Islet of Langerhans (tissue), 1 donor: ENCODE measurements around the gene SFXN2.
"Not testable (repeated sequence)": the region's sequence is repeated elsewhere in the genome, so short reads cannot be mapped to it uniquely, and the experiment has no call there.

Source experiments
- FAIRE-seq: peaks from one replicate; lab custom pipeline; 2011; peaks lifted over from hg19 to GRCh38; lab: Jason Lieb, UNC

SFXN2 gene

DNA sequence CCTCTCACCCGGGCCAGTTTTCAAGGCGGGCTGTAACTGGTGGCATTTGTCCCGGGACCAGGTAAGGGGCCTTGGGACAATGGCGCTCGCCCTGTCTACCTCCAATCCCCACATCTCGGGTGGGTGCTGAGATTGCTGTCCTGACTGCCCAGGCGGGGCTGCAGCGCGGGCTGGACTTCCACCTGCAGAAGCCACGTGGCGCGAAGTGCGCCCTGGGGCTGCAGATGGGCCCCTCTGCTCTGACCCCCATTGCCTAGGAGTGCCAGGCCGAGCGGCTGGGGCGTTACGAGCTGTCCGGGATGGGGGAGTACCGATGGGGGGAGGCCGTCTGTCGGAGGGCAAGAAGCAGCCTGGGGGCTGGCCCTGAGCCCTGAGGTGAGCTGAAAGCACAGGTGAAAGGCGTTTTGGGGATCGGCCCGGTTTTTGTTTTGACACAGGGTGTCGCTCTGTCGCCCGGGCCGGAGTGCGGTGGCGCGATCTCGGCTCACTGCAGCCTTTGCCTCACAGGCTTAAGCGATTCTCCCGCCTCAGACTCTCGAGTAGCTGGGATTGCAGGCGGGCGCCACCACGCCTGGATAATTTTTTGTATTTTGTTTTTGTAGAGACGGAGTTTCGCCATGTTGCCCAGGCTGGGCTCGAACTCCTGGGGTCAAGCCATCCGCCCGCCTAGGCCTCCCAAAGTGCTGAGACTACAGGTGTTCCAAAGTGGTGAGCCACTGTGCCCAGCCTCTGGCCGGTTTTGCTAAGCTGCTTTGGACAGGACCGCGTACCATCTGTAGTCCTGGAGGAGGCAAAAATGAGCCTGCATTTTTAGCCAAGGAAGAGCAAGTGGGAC is at the start of gene SFXN2:
TSS of gene SFXN2 (plus strand) at position 16 of the 835 bp plus-strand sequence. CDS start 12,001 bp downstream, outside the sequence.
- no peak for FAIRE-seq

DNA sequence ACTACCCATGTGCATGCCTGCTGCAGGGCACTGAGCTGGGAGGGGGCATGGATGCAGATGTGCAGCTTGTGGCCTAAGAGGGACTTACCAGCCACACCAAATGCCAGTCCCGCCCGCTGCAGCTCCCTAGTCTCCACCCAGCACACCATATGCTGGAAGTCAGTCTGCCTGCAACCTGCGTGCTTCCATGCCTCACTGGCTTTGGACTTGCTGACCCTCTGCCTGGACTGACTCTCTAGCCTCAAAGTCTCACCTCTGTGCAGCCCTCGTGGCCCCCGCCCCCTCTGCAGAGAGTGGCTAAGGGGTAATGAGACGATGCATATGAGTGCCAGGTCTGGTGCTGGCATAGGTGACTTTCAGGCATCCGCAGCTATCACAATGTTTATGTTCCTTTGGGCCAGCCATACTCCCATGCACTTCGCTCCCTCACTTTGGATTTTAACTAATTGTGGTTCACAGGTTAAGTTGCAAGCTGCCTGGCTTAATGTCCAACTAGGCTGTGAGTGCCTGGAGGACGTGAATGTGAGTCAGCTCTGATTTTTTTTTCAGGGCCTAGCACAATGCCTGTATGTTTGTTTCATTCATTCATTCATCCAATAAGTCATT is 48.4 kb upstream of the SFXN2 start:
- FAIRE-seq: no peak

GRCh38 chr10:102667411-102667810 is 47.0 kb upstream of the SFXN2 start:
- not testable (repeated sequence) for FAIRE-seq

DNA sequence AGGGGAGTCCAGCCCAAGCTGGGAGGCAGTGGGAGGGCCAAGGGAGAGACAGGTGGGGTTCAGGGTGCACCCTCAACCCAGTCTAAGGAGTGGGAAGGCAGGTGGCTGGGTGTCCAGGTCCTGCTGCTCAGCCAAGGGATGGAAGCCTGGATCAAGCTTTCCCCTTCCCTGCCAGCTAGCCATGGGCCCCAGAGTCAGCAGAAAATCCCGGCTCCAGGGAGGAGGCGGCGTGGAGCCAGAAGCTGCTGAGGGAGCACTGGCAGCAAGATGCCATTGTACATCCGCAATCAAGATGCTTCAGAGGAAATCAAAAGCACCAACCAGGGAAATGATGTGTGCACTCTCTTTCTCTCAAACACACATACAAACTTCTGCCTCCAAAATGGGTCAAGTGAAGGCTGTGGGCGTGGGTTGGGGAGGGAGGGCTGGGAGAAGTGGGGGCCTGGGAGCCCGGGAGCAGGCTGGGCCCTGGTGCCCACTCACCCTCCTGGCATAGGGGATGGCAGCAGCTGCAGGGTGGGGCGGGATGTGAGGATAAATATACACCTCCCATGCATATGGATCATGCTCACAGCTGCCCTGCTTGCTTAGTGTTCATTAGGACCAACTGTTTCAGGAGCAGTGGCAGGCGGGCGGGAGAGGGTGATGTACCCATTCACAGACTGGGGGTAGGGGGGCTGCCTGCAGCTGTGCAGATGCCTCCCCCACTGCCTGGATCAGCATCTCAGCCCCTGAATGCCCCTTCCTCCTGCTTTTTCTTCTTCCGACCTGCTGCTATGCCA is 45.9 kb upstream of the SFXN2 start:
- no peak for FAIRE-seq

GRCh38 chr10:102669206-102670064 is 45.0 kb upstream of the SFXN2 start:
- no peak for FAIRE-seq

- no peak for FAIRE-seq
Observed at GRCh38 chr10:102670065-102670670, 44.3 kb upstream of the SFXN2 start.

- no peak for FAIRE-seq
Observed at GRCh38 chr10:102670871-102671434, 43.5 kb upstream of the SFXN2 start.

- FAIRE-seq: no peak
Observed at GRCh38 chr10:102673236-102673818, 41.1 kb upstream of the SFXN2 start.

DNA sequence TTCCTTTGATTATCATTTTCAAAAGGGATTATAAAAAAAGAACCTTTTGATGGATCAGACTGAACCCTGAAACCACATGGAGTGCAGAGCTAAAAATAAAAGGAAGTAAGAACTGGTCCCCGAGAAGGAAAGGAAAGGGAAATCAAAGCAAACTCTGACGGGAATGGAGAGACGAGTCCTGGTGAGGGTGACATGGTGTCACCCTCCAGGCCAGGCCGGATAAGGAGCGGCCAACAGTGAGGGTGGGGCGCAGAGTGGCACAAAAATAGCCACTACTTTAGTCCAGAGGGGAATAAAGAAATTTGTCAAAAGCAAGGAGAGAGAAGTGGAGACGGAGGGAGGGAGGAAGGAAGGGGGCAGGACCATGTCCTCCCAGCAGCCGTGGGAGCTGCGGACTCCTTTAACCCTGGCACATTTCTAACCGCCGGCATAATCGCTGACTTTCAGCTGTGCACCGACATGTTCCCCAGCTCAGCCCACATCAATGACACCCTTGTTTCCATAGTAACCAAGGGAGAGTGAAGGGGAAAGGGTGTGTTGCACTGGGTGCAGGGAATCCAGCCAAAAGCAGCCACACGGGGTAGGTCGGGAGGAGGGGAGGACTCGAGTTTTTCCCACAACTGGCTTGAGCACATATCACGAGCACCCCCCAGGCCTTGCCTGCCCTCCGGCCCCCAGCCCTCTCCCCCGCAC is 40.5 kb upstream of the SFXN2 start:
- no peak for FAIRE-seq

DNA sequence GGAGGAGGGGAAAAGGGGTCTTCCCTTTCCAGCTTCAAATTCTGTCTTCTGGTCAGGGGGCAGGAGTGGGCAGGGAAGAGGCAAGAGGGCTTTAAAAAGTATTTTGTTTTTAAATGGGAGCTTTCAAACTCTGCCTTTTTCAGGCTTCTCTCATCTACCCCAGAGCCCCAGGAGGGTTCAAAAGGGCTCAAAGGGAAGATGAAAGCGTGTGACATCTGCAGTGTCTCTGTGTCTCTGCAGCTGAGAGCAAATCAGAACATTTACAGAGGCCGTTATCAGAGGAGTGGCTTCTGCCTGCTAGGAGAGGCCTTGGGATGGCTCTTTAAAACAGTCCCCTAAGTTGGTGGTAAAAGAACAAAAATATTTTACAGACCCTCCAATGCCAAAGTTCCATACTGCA is 39.9 kb upstream of the SFXN2 start:
- no peak for FAIRE-seq

GRCh38 chr10:102675011-102675665 is 39.3 kb upstream of the SFXN2 start:
- FAIRE-seq: no peak

DNA sequence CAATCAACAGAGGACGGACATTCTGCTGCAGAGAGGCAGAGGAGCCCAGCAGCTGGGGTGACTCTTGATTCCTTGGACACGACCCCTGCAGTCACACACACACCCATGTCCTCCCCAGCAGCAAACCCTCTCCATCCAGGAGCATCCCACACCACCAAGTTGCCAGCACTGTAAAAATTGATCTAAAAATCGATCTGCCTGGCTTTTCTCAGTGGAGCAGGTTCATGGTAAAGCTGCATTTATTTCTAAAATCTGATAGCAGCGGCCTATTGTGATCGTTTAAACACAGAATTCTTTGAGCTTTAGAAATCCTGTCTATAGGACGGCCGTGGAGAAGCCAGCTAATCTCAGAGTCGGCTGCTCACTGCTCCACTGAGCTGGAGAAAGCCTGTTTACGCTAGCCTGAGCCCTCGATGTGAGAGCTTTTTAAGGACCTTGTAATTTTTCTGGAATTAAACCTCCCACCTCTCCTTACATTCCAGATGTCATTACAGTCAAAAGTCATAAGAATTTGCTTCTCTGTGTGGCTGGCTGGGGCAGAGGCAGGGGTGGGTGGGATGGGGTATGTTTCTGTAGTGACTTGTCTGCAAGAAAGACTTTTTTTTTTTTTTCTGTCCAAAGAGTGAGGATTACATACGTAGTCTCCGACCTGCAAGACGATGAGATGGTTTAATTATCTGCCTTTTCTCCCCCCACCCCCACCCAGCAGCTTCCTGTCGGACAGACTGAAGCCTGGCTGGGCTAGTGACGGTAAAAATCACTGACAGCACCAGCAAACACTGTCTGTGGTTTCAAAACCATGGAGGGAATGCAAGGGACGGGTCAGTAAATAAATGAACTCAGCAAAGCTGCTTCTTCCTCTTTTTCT is 38.5 kb upstream of the SFXN2 start:
- no peak for FAIRE-seq

DNA sequence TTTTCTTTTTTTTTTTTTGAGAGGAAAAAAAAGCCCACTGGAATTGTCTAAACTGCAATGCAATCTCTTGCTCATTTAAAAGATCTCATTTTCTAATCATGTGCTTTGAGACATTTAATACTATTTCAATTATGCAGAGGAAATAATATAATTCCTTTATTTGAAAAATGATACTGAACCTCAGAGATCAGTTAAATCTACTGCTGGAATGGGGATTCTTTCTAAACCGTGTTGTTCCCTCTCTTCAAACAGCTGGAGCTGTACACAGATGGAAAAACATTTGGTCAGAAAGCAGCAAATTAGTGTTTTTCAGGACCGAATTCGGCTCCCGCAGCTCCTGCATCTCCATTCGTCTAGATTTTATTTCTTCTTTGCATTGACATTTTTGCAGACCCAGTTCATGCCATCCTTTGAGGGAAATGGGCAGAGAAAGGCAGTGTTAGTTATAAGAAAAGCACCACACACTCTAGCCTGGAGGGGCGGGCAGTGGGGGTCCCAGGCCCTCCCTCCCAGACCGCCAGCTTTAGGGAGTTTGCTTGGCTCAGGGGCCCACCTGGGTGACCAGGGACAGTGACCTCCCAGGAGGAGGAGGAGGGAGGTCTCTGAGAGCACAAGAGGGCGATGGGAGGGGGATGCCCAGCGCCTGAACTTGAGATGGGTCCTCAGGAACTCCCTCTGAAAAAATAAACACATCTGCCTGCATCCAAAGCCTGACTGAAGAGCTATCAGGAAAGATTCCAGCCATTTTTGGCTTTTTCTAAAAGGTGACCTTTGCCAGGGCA is 37.7 kb upstream of the SFXN2 start:
- no peak for FAIRE-seq

GRCh38 chr10:102677331-102678067 is 36.9 kb upstream of the SFXN2 start:
- no peak for FAIRE-seq

GRCh38 chr10:102678068-102678400 is 36.4 kb upstream of the SFXN2 start:
- no peak for FAIRE-seq

DNA sequence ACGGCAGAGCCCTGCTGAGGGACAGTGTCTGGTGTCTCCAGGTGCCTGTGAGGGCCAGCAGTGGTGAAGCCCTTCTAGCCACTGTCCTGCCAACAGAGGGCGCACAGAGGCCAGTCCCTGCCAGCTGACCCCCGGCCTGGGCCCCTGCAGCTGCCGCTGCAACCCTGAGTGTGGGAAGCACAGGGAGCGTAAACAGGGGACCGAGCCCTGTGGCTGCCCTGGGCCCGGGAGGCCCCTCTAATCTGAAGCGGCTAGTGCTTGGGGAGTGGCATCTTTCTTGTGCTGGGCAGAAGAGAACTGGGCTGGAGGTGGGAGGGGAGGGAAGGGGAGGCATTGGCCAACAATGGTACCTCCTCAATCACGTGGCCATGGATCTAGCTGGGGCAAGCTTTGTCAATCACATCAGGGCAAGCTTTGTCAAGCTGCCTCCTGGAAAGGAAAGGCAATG is 35.6 kb upstream of the SFXN2 start:
- FAIRE-seq: no peak

- no peak for FAIRE-seq
Observed at GRCh38 chr10:102679596-102679995, 34.8 kb upstream of the SFXN2 start.
